GM18505 (cell line): ENCODE data around the gene IQSEC1.
"Not testable (repeated sequence)": the region's sequence is repeated elsewhere in the genome, so short reads cannot be mapped to it uniquely, and the experiment has no call there.

Experiments
- ATAC-seq: cut with Tn5 transposase; IDR thresholded peaks from one replicate; pipeline ENCODE4 v1.9.1; 2021; ENCODE audit not compliant: unreplicated experiment
- POLR2A ChIP-seq: IDR thresholded peaks from 4 replicates; pipeline ENCODE4 v1.6.1; 2011; ENCODE audit warnings: borderline replicate concordance; ENCODE audit not compliant: insufficient read depth, insufficient read length; ENCODE audit errors: extremely low read depth

Gene IQSEC1

DNA sequence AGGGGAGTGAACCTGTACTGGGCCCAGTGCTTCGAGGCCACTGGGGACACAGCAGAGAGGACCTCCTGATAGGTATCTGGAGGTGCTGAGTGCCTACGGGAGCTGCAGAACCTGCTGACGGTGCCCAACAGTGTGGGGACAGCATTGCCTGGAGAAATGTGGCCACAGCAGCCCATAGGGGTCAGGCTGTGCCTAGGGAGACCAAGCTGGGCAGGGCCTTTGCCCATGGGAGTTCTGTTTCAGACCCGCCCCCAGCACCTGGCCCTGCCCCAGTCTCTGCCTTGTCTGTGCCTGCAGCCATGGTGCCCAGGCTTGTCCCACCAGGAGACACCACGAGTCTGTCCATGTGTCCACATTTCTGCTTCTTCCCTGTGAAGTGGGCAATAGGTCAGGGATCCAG, 216.6 kb downstream of the IQSEC1 start:
- no peak for ATAC-seq

DNA sequence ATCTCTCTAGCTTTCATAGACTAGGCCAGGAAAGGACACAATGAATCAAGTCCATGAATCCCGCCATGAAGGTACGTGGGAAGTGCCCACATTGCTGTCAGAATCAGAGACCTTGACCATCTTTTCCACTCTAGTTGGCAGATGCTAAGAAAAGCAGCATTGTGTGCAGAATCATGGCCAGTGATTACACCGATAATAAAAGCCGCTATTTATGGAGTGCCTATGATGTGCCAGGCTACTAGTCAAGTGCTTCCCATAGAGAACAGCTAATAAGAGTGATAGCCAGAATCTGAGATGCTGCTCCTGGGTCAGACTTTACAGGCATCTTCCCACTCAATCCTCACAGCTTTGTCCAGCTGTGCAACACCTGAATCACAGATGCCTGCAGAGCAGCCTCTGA, 218.7 kb downstream of the IQSEC1 start:
- ATAC-seq = no peak
- no peak for TF ChIP-seq POLR2A

More for the DNA sequence above, 216.6 kb downstream of the IQSEC1 start:
- TF ChIP-seq POLR2A = no peak

DNA sequence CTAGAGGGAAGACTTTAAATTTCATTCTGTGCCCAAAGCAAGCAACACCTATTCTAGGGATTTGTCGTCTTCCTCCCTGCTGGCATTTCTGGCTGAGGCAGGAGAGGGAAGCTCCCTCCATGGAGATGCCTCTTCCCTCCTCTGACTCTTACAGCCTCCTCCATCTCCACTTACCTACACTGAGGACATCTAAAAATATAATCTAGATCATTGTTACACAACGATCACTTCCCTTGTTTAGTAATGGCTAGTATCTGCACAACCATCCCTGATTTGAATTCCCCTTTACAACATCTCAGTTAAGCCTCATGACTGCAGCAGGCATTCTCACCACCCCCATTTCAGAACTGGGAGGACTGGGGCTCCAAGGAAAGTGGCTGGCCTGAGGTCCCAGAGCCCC, 219.4 kb downstream of the IQSEC1 start:
- not testable (repeated sequence) for ATAC-seq

DNA sequence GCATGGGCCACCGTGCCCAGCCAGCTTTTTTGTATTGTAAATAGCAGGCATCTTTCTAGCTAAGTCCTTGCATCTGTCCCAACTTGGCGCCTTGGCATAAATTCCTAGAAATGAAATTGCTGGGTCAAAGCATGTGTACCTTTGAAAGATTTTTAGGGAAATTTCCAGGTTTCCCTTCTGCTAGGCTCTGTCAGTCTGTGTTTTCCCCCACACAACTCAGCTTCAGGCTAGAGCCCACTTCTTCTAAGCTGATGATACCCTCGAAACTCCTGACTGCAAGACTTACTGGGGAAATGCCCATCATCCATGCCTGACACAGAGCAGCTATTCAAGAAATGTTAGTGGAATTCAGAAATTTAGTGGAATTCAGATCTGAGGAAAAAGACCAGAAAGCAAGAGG, 221.0 kb downstream of the IQSEC1 start:
- no peak for TF ChIP-seq POLR2A
- no peak for ATAC-seq
